Stimulated activated CD4-positive, alpha-beta T cell treated with anti-CD3 and anti-CD28 coated beads, TNF-alpha, amount 100 ng/mL, for 24 hours (primary cell): Measurements from ENCODE around the gene FHOD3.

Experiments used
- DNase-seq, 3 experiments: peaks; one replicate each; pipeline ENCODE4 v3.0.0-alpha.2; 2020; ENCODE audit warnings: low read depth in 3 of 3

The FHOD3 gene

GRCh38 chr18:36477776-36478175, 180.3 kb downstream of the FHOD3 start:
- no peak for DNase-seq

GRCh38 chr18:36481201-36481657, 183.7 kb downstream of the FHOD3 start:
- no peak for DNase-seq

- no peak for DNase-seq
Measured at GRCh38 chr18:36481935-36482334, 184.4 kb downstream of the FHOD3 start.

- DNase-seq = no peak
Measured at GRCh38 chr18:36484591-36484990, 187.1 kb downstream of the FHOD3 start.

GRCh38 chr18:36485772-36486171, 188.3 kb downstream of the FHOD3 start:
- DNase-seq = no peak

- no peak for DNase-seq
Measured at GRCh38 chr18:36488131-36488530, 190.6 kb downstream of the FHOD3 start.

- DNase-seq = no peak
Measured at GRCh38 chr18:36490897-36491296, 193.4 kb downstream of the FHOD3 start.

- DNase-seq = no peak
Measured at GRCh38 chr18:36492604-36493329, 195.3 kb downstream of the FHOD3 start.

GRCh38 chr18:36493349-36494159, 196.0 kb downstream of the FHOD3 start:
- DNase-seq = no peak

GRCh38 chr18:36494160-36494437, 196.6 kb downstream of the FHOD3 start:
- DNase-seq = no peak

- DNase-seq = no peak
Measured at GRCh38 chr18:36496022-36496421, 198.5 kb downstream of the FHOD3 start.

GRCh38 chr18:36499938-36500337, 202.4 kb downstream of the FHOD3 start:
- DNase-seq = no peak

GRCh38 chr18:36501100-36501499, 203.6 kb downstream of the FHOD3 start:
- DNase-seq = no peak

GRCh38 chr18:36503477-36503876, 206.0 kb downstream of the FHOD3 start:
- DNase-seq = no peak

GRCh38 chr18:36504928-36505327, 207.4 kb downstream of the FHOD3 start:
- no peak for DNase-seq

- no peak for DNase-seq
Measured at GRCh38 chr18:36505665-36506064, 208.2 kb downstream of the FHOD3 start.

GRCh38 chr18:36509646-36510197, 212.2 kb downstream of the FHOD3 start:
- no peak for DNase-seq

GRCh38 chr18:36511791-36512352, 214.4 kb downstream of the FHOD3 start:
- no peak for DNase-seq

- DNase-seq = no peak
Measured at GRCh38 chr18:36513556-36513955, 216.0 kb downstream of the FHOD3 start.

GRCh38 chr18:36514778-36515177, 217.3 kb downstream of the FHOD3 start:
- no peak for DNase-seq

- DNase-seq = no peak
Measured at GRCh38 chr18:36516258-36516657, 218.7 kb downstream of the FHOD3 start.

GRCh38 chr18:36516726-36517125, 219.2 kb downstream of the FHOD3 start:
- no peak for DNase-seq

- no peak for DNase-seq
Measured at GRCh38 chr18:36518839-36519238, 221.3 kb downstream of the FHOD3 start.
